Skin epidermis (tissue), 12 donors: ENCODE measurements around the gene BPIFB3.

ENCODE experiments used
- H3K27ac ChIP-seq, 21 experiments: fragments of 200-600 bp; sonication (generic) in 11 of 21; one replicate each; pipeline ENCODE4 v1.5.0; 2020; ENCODE audit warnings: mild to moderate bottlenecking in 3 of 21, inconsistent platforms in 2 of 21, moderate library complexity in 2 of 21
- H3K4me3 ChIP-seq, 7 experiments: fragments of 200-600 bp; sonication (generic) in 2 of 7; one replicate each; pipeline ENCODE4 v1.5.0; 2020; ENCODE audit warnings: inconsistent platforms in 2 of 7, mild to moderate bottlenecking in 2 of 7, moderate library complexity in 1 of 7

The BPIFB3 gene

DNA sequence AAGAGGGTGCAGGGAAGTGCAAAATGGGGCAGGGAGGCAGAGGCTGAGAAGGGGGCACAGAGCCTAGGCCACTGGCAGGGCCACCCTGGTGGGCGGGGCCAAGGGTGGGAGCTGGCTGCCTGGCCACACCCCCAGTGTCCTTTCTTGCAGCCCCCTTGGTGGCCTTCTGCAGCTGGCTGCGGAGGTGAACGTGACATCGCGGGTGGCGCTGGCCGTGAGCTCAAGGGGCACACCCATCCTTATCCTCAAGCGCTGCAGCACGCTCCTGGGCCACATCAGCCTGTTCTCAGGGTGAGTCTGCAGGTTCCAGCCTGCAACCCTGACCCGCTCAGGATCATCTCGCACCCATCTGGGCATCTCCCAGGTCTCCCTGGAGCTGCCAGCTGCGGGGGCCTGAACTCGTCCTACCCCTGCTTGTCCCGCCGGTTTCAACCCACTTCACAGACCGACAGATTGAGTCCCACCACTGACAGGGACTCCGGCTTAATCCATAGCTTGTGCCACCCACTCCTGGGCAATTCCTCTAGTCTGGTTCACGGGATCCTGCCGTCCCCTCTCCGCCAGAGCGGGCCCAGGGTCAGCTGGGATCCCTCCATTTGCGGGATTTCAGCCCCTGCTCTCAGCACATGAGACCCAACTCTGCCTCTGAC lies 6.2 kb downstream of the BPIFB3 start:
- Histone ChIP-seq H3K27ac (no peak overlapping the region), H3K4me3 (no peak overlapping the region)

DNA sequence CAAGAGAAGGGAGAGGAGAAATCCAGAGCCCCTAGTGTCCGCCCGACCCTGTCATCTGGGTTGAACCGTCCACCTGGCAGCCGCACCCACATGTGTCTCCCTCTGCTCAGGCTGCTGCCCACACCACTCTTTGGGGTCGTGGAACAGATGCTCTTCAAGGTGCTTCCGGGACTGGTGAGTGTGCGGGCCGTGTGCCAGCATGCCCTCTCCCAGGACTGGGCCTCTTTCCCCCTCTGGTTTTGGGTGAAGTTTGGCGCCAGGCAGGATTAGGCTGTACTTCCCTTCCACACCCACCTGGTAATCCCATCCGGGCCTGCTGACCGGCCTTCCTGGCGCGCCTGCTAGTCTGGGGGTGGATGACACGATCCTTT lies 7.9 kb downstream of the BPIFB3 start:
- Histone ChIP-seq H3K27ac (no peak overlapping the region), H3K4me3 (no peak overlapping the region)

DNA sequence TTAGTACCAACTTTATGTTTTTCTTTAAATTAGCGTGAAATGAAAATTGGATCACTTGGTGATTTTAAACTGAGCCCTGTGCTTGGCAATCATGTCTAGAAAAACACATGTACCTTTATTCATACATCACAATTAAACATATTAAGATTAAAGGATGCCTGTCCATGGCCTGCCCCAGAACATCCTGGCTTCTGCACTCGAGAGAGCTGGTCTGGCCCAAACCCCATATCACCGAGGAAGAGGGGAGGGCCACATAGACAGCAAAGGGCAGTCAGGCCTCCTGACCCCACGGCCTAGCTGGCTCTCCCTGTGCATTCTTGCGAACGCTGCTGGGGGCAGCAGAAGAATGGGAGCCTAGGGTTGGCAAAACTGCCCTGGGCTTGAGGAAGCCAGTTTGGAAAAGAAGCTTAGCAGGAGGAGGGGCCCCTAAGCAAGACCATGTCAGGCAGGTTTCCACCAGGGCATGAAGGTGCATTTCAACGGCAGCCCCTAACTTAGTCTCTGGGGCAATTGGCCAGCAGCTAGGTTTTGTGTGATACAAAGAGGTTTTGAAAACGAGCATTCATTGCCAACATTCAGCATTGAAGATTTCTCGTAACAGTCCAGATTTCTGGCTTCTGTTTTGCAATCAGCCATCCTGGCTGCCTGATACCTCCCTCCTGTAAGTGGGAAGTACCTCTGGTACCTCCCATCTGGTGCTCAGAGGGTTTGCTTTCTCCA lies 8.6 kb downstream of the BPIFB3 start:
- Histone ChIP-seq H3K27ac (no peak overlapping the region), H3K4me3 (no peak overlapping the region)

DNA sequence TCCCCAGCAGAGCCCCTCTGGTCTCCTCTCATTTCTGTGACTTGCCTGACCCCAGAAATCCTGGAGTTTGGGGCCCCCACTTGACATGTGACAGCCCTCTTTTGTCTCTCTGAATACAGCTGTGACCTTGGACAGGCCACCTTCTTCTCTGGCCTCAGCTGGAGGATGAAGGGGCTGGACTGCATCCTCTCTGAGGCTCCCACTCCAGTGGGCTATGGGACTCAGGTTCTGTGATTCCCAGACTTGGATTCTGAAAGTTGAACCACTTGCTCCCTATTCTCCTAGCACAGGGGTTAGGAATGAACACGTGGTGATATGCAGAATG lies 9.1 kb downstream of the BPIFB3 start:
- H3K4me3 ChIP-seq = no peak overlapping the region
- H3K27ac ChIP-seq = no peak overlapping the region

DNA sequence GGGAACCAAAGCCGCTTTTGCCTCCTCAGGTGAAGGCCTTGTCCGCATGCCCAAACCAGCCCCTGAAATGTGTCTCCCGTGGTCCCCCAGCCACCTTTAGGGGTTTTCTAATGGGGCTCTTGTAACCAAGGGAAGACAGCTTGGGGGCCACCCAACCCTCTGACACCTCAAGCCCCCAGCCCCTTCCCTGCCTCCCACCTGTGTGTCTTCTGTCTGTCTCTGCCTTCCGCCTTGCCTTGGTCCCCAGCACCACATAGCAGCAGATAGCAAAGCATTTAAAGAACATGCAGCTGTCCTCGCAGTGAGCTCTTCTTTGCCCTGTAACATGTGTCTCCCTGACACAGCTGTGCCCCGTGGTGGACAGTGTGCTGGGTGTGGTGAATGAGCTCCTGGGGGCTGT lies 9.6 kb downstream of the BPIFB3 start:
- no peak overlapping the region for H3K27ac ChIP-seq
- no peak overlapping the region for H3K4me3 ChIP-seq

DNA sequence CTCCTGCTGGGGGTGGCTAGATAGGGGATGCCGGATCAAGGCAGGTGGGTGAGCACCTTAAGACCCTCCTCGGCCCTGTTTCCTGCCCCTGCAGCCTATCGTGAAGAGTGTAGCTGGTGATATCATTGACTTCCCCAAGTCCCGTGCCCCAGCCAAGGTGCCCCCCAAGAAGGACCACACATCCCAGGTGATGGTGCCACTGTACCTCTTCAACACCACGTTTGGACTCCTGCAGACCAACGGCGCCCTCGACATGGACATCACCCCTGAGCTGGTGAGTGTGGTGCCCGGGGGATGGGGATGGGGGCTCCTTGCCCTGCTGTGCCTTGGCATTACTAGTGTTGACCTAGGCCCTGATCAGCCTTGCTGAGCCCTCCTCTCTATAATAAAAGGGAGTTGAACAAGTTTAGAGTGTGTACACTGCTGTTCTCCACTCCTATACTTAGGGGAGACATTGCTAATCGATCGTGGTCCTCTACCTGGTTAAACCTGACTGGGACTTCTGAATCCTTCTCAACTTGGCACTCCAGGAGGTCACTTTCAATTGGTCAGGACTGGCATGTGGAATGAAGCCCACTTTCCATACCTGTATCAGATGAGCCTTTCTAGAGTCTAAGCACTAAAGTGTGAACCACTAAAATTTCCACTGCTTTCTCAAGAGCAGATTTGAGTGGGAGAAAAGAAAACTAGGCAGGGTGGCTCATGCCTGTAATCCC lies 11.0 kb downstream of the BPIFB3 start:
- Histone ChIP-seq H3K27ac (no peak overlapping the region), H3K4me3 (no peak overlapping the region)

DNA sequence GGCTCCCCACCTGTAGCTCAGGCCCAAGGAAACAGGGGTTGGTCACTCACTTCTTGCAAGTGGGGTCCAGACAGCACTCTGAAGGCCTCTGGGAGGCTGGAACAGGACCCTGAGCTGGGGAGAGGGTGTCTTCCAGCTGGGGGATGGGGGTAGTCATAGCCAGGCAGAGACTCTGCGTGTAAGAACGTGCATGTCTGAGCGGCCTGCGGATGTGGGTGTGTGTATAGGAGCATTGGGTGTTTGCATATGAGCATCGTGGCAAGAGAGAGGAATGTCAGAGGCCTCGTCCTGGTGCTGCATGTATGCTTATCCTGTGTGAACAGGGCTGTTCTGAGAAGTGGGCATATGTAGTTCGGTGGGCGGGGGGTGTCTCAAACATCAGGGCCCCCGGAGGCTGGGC lies 12.1 kb downstream of the BPIFB3 start:
- Histone ChIP-seq H3K27ac (no peak overlapping the region), H3K4me3 (no peak overlapping the region)

DNA sequence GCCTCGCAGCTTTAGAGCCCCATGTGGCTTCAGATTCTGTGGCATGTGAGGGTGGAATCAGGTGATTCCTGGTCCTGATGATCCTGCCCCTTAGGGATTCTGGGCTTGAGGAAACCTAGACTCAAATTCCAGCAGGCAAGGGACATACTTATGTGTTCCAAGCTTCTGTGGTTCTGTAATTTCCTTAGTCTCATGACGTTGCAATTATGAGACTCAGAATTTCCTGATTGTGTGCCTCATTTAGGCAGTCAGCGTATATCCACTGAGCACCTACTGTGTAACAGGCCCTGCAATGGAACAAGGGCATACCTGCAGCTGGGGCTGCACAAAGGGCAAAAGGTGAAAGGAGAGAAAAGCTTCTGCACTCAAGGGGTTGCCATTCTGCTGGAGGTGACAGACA lies 14.1 kb downstream of the BPIFB3 start:
- H3K27ac ChIP-seq = no peak overlapping the region
- H3K4me3 ChIP-seq = no peak overlapping the region

DNA sequence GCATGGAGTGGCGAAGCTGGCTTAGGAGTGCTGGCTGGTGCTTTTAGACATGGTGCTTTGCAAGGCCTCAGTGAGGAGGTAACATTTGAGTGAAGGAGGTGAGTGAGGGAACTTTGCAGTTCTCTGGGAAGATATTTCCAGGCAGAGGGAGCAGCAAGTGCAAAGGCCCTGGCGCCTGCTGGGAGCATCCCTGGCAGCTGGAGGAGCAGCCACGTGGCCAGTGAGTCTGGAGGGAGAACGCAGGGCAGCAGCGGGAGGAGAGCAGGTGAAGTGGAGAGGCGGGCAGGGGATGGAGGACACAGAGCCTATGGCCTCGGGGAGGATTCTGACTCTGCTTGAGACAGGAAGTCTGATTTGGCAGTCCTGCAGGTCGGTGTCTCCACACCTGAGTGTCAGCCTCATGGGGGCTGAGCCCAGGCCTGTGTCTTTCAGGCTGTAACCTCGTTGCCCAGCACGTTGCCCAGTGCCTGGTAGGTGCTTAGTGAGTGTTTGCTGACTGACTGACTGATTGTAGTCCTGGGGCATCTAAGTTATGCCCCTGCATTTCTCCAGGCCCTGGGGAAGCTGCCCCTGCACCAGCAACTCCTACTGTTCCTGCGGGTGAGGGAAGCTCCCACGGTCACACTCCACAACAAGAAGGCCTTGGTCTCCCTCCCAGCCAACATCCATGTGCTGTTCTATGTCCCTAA lies 14.7 kb downstream of the BPIFB3 start:
- H3K4me3 ChIP-seq = no peak overlapping the region
- H3K27ac ChIP-seq = no peak overlapping the region

DNA sequence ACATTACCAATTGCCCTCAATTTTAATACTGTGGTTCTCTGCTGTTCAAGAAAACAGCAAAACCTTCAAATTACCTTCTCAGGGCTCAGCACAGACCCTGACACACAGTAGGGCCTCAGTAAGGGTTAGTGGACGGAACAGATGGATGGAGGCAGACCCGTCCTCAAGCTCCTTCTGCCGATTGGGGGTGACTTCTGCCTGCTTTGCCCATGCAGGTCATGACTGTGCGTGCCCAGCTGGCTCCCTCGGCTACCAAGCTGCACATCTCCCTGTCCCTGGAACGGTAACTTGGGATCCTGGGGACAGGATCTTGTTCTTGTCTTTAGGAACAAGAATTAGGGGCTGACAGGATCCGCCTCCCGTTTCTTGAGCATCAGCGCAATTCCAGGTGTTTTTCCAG lies 16.0 kb downstream of the BPIFB3 start:
- Histone ChIP-seq H3K27ac (no peak overlapping the region), H3K4me3 (no peak overlapping the region)

DNA sequence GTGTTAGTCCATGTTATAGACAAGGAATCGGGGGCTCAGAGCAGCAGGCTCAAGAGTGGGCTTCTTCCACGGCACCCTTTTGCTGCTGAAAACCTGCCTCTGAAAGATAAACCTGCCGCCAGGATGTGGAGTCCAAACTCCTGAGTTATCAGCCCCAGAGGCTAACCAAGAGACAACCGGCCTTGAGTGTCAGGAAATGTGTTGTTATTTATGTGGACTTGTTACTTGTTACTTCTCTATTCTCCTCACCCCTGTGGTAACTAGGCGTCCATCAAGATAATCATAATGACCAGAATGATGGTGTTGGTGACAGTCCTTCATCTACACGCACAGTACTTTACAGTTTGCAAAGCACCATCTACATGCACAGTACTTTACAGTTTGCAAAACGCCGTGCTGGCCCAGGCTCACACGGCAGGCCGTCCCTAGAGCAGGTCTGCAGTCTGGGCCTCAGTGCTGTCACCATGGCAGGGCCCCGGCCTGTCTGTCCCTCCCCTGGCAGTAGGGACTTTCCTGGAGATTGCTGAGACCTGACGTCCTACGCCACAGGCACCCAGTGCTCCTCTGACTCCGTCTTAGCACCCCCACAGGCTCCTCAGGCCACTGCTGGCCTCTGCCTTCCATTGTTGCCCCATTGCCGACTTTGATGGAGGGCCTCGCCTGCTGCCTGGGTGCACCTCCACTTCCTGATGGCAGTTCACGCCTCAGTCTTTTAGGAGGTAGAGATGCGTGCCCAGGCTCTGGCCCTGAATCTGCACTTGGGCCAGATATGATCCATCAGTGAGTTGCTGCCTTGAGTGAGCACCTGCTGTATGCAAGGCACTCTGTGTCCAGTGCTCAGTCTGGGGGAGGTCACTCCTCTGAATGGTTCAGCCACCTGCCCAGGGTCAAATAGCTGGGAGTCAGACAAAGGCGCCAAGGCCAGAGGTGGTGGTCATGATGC lies 16.7 kb downstream of the BPIFB3 start:
- Histone ChIP-seq H3K27ac (no peak overlapping the region), H3K4me3 (no peak overlapping the region)

DNA sequence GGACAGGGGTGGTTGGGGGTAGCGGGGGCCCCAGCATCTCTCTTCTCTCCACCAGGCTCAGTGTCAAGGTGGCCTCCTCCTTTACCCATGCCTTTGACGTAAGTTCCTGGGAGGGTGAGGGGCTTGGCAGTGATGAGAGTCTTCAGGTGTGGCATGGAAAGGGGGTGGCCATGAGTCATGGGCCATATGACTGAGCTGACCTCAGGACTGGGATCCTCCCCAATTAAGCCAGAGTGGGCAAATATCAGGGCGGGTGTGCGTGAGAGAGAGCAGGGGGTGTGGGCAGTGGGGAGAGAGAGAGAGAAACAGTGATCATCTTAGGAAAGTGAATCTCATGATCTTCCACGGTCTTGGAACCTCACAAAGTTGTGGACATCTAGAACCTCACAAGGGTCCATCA lies 17.5 kb downstream of the BPIFB3 start:
- no peak overlapping the region for H3K4me3 ChIP-seq
- no peak overlapping the region for H3K27ac ChIP-seq

DNA sequence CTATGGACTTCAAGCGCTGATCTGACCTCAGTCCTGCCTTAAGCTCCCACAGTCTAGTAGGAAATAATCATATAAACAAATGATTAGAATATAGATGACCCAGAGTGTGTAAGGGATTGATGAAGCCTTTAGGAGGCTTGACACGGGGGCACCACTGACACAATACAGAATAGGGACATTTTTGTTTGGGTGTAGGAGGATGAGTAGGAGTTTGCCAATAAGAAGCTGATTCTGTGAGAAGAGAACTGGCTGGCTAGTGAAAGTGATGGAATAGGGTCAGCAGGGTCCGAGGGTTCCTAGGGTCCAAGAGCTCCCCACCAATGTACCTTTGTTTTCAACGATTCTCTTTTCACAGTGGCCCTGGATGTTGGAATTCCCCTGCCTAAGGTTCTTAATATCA lies 18.7 kb downstream of the BPIFB3 start:
- H3K4me3 ChIP-seq = no peak overlapping the region
- H3K27ac ChIP-seq = no peak overlapping the region

DNA sequence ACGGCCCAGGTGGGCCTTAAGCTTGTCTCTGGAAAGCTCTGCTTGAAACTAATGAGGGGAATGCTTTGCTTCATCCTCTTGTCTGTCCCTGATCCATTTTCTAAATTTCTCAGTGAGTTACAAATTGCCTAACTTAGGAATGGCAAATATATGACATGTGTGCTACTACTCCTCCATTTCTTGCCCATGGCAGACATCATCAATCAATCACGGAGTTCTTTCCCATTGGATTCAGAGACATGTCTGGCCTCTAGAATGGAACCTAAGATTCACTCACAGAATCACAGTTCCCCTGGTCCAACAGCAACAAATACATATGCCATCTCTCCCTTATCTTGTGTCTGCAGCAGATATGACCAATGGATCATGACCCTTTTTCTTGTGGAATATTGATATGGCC lies 19.1 kb downstream of the BPIFB3 start:
- Histone ChIP-seq H3K4me3 (no peak overlapping the region), H3K27ac (no peak overlapping the region)

DNA sequence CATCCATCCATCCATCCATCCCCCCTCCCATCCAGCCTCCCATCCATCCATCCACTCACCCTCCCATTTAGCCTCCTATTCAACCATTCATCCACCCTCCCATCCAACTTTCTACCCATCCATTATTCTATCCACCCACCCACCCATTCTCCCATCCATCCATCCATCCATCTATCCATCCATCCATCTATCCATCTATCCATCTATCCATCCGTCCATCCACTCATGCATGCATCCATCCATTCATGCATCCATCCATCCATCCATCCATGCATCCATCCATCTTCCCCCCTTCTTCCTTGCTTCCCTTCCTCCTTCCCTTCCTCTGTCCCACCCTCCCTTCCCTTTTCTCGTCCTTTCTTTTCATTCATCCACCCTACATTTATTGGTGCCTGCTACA lies 21.0 kb downstream of the BPIFB3 start:
- no peak overlapping the region for H3K27ac ChIP-seq
- no peak overlapping the region for H3K4me3 ChIP-seq

DNA sequence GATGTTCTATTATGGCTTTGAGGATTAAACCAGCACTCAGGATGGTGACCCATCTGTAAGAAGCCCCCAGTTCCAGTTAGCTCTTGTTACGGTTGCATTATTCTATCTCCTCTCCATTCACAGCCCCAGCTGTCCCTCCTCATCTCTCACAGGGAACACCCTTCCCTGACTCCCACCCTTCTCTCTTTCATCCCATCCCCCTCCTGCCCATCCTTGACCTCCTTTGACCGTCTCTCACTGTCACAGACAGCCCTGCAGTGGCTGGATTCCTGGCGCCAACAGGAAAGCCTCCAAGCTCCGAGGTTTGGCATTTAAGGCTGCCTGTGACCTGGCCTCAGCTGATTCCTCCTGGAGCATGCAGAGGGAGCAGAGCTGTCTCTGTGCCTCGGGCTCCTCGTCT lies 21.6 kb downstream of the BPIFB3 start:
- Histone ChIP-seq H3K4me3 (no peak overlapping the region), H3K27ac (no peak overlapping the region)

DNA sequence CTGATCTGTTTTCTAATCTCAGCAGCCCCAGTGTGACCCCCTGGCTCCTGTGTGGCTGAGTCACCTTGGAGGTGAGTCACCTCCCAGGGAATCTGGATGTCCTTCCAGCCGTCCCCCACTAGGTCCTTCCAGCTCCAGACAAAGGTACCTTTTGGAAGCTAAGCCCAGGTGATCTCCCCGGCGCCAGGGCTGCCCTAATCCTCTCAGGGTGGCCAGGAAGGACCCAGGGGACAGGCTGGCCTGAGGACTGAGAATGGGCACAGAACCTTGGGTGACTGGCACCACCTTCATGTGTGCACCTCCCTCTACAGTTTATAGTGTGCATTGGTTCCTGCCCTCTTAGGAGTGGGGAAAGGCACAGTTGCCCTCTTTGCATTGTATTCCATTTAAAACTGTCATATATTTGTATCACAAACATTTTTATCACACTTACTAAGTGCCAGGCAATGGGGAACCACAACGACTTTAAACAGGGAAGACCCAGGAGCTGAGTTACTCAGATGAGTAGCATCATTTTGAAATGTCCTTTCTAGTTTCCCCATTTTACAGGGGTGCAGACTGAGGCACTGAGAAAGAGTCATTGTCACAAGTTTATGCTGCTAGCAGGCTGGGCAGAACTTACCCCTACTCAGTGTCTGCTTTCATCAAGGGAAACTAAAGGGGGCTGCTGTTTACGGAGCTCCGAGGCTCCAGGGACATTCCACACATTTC lies 23.1 kb downstream of the BPIFB3 start:
- no peak overlapping the region for H3K4me3 ChIP-seq

DNA sequence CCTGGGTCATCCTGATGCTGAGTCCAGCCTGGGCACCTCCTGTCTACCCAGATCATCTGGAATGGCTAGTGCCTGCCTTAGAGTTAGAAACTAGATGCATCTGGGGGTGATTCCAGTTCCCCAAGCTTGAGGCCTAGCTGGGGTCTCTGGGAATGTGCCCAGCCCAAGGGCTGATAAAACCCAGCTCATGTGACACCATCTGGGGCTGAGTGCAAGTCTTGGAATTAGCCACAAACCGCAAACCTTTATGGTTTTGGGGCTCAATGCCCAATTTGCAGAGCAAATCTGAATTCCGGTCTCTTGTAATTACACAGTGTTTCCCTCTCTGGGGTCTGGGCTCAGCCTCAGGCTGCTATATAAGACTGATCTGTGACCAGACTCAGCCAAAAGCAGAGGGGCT lies 25.6 kb downstream of the BPIFB3 start, which contains the start of gene BPIFB4:
TSS of gene BPIFB4 (plus strand) at position 385 of the 400 bp plus-strand sequence. CDS start 1,884 bp downstream, outside the sequence.
- Histone ChIP-seq H3K4me3 (no peak within 1 kb of the TSS), H3K27ac (no peak within 1 kb of the TSS)

More for the DNA sequence above, 23.1 kb downstream of the BPIFB3 start:
- no peak overlapping the region for H3K27ac ChIP-seq
